GM15510 (cell line): Measurements from ENCODE around the gene PGBD1.
A peak's percentile ranks its signal among the peaks of the same experiment; 100 is the strongest.

Source experiments
- POLR2A ChIP-seq: IDR thresholded peaks from 3 replicates; pipeline ENCODE4 v1.6.1; 2011; ENCODE audit warnings: borderline replicate concordance; ENCODE audit not compliant: insufficient read length; ENCODE audit errors: extremely low read depth

Gene PGBD1

DNA sequence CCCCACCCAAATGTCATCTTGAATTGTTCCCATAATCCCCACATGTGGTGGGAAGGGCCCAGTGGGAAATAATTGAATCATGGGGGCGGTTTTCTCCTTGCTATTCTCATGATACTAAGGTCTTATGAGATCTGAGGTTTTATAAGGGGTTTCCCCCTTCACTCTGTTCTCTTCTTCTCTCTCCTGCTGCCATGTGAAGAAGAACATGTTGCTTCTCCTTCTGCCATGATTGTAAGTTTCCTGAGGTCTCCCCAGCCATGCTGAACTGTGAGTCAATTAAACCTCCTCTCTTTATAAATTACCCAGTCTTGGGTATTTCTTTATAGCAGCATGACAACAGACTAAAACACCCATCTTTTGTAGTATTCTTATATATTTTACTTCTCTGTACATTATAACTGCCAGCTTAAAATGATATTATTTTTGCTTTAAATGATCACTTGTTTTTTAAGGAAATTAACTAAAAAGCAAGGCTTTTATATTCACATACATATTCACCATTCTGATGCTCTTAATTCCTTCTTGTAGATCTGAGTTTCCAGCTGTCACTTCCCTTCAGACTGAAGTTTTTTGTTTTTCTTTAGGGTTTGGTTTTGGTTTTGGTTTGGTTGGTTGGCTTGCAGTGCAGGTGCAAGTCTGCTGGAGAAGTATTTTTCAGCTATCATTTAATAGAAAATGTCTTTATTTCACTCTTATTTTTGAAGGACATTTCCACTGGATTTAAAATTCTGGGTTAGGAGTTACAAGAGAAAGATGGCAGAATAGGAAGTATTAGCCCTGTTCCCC lies 59.1 kb downstream of the PGBD1 start:
- TF ChIP-seq POLR2A: no peak

DNA sequence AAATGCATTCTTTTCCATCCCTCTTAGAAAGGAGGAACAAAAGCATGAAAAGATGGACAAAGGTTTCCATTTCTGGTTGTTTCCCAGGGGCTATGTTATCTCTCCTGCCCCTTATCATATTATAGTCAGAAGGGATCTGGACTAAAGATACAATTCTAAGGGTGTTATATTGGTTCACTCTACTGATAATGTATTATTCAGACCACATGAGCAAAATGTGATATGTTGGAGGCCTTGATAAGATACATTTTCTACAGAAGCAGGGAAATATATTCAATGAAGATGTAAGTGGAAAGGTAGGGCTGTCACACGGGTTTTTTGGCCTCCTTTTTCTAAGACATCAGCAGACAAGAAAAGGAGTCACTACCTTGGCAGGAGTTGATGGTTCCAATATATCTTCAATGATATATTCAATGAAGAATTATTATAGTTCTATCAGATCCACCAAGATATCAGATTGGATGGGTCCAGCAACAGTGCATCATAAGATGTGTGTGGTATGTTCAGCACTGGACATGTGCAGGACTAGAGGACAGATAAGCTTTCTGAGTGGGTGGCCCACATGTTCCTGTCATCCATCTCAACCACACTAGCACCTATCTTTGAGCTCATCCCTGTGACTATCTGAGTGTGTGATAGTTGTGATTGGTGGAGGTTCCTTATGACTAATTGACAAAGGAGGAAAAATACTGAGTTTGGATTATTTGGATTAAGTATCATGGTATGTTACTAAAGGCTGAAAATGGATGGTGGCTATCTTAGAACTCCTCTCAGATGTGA lies 62.7 kb downstream of the PGBD1 start:
- no peak for TF ChIP-seq POLR2A

DNA sequence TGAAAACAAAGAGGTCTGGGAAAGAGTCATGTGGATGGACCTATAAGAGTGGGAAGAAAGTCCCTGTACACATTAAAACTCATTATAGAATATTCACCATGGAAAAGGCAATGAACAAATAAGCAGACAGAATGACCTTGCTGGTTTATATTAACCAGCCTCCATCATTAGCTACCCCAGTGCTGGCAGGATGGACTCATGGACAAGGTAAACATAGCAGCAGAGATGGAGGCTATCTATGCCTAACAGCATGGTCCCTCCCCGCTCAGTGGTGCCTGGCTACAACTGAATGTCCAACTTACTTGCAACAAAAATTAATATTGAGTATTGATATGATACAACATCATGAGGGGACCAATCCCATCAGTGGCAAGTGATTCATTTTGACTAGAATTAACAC lies 63.8 kb downstream of the PGBD1 start:
- no peak for TF ChIP-seq POLR2A

DNA sequence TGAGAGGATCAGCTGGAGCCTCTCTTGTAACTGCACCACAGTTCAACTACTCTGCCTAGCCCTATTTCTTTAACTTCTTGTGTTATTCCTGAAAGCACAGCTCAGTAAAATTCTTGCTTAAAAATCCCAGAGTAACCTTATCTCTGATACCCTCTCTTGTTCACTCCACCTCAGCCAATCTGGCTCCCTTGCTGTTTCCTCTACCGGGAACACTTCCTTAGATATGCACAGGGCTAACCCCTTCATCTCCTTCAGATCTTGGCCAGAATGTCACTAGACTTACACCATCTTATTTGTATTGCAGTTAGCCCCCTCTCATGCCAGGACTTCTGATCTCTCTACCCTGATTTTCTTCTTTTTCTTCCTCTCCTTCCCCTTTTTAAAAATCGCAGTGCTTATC lies 65.7 kb downstream of the PGBD1 start:
- no peak for TF ChIP-seq POLR2A

DNA sequence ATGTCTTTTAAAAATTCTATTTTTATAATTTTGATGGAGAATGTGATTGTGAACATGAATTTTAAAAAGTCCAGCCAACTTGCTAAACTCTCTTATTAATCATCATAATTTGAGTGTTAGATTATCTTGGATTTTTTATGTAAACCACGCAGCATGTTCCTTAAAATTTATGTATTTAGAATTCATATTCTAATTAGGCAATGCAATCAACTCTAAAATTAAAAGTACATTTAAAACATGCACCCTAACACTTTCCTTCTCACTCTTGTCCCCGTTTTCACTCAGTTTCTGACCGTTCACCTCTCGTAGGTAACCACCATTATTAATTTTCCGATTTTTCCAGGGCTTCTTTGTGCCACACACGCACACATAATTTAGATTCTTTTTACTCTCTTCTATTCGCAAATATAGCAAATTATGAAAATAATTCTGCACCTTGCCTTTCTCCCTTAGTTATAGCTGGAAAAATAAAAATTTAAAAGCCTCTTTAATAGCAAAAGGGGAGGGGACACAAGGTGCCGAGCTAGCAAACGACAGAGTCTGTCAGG lies 68.0 kb downstream of the PGBD1 start:
- TF ChIP-seq POLR2A: no peak

DNA sequence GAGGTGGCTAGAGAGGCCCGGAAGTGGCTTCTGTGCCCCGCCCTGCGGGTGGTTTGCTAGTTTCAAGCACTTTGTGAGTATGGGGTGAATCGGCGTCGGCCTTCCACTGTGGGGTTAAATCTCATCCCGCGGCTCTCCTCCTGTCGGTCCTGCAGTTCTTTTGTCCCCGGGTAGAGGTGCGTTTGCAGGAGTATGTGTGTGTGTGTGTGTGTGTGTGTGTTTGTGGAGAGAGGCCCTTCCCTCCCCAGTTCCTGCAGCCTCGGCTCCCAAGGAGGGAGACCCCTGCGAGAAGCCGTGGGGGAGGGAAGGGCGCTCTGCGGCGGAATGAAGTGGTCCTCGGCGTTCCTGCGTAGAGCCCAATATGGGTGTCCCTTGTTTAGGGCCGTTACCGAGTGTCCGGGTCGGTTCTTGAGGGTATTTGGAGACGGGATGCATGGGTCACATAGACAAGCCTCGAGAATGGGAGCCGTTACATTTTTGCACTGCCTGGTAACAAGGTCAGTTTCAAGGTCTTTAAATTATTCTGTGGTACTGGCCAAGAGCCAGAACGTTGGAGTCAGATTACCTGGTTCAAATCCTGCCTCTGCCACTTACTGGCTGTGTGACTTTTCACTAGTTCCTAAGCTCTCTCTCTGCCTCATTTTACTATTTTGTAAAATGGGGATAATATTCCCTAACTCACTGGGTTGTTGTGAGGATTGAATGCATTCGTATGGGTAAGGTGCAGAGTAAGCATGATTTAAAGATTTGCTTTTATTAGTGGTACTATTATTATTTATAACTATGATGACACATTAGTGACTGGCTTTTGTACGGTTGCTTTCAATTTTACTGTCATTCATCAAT lies 68.7 kb downstream of the PGBD1 start, which contains the start of gene ZKSCAN3:
Gene ZKSCAN3 (plus strand): TSS at position 56 of the 846 bp plus-strand sequence. CDS start 9,640 bp downstream, outside the sequence.
- TF ChIP-seq POLR2A: peak; percentile 73

DNA sequence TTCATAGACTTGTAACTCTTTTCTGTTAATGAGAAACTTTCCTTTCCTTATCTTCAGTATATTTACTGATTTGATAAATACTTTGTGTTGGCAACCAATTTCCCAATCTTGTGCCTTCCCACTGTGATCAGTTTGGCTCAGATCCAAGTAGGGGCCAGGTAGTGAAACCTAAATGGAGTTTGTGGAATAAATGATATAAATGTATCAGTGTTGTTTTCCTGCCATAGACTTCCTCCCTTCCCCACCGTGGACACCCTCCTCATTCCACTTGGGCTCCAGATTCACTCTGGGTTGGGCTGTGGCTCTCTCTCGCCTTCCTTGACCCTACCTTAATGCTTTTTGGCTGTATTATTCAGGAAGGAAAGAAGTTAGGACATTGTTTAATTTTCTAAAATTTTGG lies 69.7 kb downstream of the PGBD1 start:
- TF ChIP-seq POLR2A: no peak

DNA sequence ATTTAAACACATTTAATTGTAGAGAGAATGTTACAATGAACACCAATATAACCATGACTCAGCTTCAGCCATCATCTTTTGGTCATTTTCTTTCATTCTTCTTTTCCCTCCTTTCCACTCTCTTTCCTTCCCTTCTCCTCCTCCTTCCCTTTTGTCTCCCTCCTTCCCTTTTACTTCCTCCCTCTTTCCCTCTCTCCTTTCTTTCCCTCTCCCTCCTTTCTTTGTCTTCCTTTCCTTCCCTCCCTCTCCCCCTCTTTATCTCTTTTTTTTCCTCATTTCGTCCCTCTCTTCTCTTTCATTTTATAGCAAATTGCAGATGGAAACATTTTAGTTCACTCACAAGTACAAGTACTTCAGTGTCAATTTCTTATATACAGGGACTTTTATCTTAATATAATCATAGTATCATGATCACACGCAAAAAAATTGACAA lies 70.1 kb downstream of the PGBD1 start:
- TF ChIP-seq POLR2A: no peak
